ENCODE results near the gene ALDH1A3. TPM values are rescaled to one million over a fixed set of nuclear protein-coding genes. Genes with fewer than 3 reads are reported as not detected.

The ALDH1A3 gene
- 10 to 100 TPM in 1 of 2 donors, 1 to 10 TPM in 1; 7.0 to 19.0 TPM for total RNA-seq
- polyA plus RNA-seq: 1 to 10 TPM; 4.5 to 6.4 TPM
- long read RNA-seq, donor 1, transcript ALDH1A3-201 (13 exons, 3,924 nt): major isoform, 12 of 19 reads
- long read RNA-seq, donor 1, partial matches to known transcripts: 5 of 19 reads
- long read RNA-seq, donor 1, other reads (novel, unspliced or antisense): 2 of 19 reads
- long read RNA-seq, donor 2, transcript ALDH1A3-201 (13 exons, 3,924 nt): major isoform, 11 of 16 reads
- long read RNA-seq, donor 2, partial matches to known transcripts: 5 of 16 reads
- long read RNA-seq, donor 2, other reads (novel, unspliced or antisense): 0 of 16 reads

DNA sequence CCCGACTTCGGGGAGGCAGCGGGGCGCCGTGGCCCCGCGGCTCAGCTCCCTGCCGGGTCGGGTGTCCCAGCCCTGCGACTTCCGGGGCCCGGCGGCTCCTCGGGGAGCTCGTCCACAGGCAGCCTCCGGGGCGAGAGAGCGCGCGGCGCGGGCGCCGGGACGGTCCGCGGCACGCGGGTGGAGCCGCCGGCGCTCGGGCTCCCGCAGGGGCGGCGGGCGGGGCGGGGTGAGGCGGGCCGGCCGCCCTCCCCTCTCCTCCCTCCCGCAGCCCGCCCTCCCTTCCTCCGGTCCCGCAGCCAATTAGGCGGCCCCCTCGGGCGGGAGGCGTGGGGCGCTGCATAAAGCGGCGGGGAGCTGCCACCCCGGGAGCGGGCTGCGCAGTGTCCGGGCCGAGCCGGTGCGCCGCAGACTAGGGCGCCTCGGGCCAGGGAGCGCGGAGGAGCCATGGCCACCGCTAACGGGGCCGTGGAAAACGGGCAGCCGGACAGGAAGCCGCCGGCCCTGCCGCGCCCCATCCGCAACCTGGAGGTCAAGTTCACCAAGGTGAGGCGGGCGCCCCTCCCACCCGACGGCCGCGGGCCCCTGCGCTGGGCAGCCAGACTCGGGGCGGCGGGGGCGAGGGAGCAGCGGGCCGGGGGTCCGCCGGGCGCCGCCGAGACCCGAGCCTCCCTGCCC lies at the start of gene ALDH1A3:
Gene ALDH1A3 (plus strand): TSS at position 368 of the 675 bp plus-strand sequence. CDS start 77 bp downstream, at position 445.
- WGBS, 2 donors: 0 to 1% methylated on average over 23 to 93 of the region's 93 CpGs
- DNase-seq (no peak), ATAC-seq (ENCODE audit: low FRiP score) (no peak)
- Histone ChIP-seq H3K27me3 (ENCODE audit: control insufficient read depth in 1 of 2, insufficient read depth in 2 of 2, low read length in 1 of 2) (peaks cover 0 to 2% of the 10 kb centered on the region in 2 donors), H3K4me3 (ENCODE audit: low read length in 2 of 2) (peak within 1 kb of the TSS; percentile 15 to 58), H3K9me3 (ENCODE audit: control insufficient read depth, low read length) (no peaks in the 10 kb centered on the region), H3K27ac (ENCODE audit: low read depth in 1 of 2, low read length in 2 of 2) (no peak within 1 kb of the TSS), H3K4me1 (ENCODE audit: control insufficient read depth in 1 of 2, insufficient read depth in 2 of 2, low read length in 2 of 2) (no peaks in the 10 kb centered on the region), H3K36me3 (ENCODE audit: control insufficient read depth in 1 of 2, insufficient read depth in 2 of 2, low read length in 1 of 2) (no peaks in the 10 kb centered on the region)
- intact Hi-C loops (cut with DNase I): loop anchor here in 1 of 2 donors (10.0 kb wide), 1 partner anchor 1265 kb away; no protein-coding TSS in a partner anchor

DNA sequence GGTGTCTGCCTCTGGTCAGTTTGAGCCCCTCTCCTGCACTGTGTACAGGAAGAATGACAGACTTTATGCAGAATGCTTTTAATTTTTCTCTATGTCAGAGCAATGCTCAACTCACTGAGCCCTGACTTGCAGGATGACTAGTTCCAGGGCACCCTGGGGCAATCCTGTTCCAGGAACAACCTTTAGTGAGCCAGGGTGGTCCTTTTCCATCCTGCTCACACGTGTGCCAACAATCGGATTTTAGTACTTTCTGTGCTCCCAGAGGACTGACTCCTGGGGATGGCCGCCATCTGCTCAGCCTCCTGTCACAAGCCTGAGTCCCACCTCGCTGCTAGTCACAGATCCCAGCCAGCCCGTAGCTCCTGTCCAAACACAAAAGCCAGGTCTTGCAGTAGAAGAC lies 48.2 kb upstream of the ALDH1A3 start:
- intact Hi-C loops (cut with DNase I): no loop called here
- ATAC-seq (ENCODE audit: low FRiP score) (no peak), DNase-seq (no peak)
- no peaks in the 10 kb centered on the region for H3K9me3 ChIP-seq (ENCODE audit: control insufficient read depth, low read length)
- no peaks in the 10 kb centered on the region for H3K36me3 ChIP-seq (ENCODE audit: control insufficient read depth in 1 of 2, insufficient read depth in 2 of 2, low read length in 1 of 2)
- WGBS, 2 donors: 41 to 43% methylated on average over 5 of the region's 5 CpGs
- H3K4me3 ChIP-seq (ENCODE audit: low read length in 2 of 2): no peak overlapping the region
- no peaks in the 10 kb centered on the region for H3K27me3 ChIP-seq (ENCODE audit: control insufficient read depth in 1 of 2, insufficient read depth in 2 of 2, low read length in 1 of 2)
- H3K27ac ChIP-seq (ENCODE audit: low read depth in 1 of 2, low read length in 2 of 2): no peak overlapping the region
- no peaks in the 10 kb centered on the region for H3K4me1 ChIP-seq (ENCODE audit: control insufficient read depth in 1 of 2, insufficient read depth in 2 of 2, low read length in 2 of 2)

DNA sequence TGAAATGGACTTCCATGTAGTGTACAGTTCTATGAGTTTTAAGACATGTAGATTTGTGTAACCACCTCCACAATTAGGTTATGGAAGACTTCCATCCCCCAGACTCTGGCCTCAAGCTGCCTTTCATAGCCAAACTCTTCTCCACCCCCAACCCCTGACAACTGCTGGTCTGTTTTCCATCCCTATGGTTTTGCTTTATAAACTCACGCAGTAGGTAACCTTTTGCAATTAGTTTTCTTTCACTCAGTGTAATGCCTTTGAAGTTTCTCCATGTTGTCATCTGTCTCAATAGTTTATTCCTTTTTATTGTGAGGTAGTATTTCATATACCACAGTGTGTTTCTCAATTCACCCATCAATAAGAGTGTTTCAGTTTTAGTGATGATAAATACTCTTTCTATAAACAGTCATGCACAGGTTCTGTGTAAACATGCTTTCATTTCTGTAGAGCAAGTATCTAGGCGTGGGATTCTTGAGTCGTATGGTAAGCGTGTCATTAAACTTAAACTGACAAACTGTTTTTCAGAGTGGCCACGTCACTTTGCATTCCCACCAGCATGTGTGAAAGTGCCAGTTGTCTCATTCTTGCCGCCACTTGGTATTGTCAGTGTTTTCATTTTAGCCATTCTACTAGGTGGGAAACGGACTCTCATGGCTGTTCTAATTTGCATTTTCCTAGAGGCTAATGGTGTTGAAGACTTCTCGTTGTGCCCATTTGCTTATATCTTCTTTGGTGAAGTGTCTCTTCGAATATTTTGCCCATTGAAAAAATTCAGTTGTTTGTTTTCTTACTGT lies 47.3 kb upstream of the ALDH1A3 start:
- WGBS, 2 donors: 86 to 88% methylated on average over 9 of the region's 9 CpGs
- ATAC-seq (ENCODE audit: low FRiP score): no peak
- Histone ChIP-seq H3K9me3 (ENCODE audit: control insufficient read depth, low read length) (no peaks in the 10 kb centered on the region), H3K4me1 (ENCODE audit: control insufficient read depth in 1 of 2, insufficient read depth in 2 of 2, low read length in 2 of 2) (no peaks in the 10 kb centered on the region), H3K27ac (ENCODE audit: low read depth in 1 of 2, low read length in 2 of 2) (no peak overlapping the region), H3K27me3 (ENCODE audit: control insufficient read depth in 1 of 2, insufficient read depth in 2 of 2, low read length in 1 of 2) (no peaks in the 10 kb centered on the region), H3K36me3 (ENCODE audit: control insufficient read depth in 1 of 2, insufficient read depth in 2 of 2, low read length in 1 of 2) (no peaks in the 10 kb centered on the region), H3K4me3 (ENCODE audit: low read length in 2 of 2) (no peak overlapping the region)
- intact Hi-C loops (cut with DNase I): no loop called here
- no peak for DNase-seq

DNA sequence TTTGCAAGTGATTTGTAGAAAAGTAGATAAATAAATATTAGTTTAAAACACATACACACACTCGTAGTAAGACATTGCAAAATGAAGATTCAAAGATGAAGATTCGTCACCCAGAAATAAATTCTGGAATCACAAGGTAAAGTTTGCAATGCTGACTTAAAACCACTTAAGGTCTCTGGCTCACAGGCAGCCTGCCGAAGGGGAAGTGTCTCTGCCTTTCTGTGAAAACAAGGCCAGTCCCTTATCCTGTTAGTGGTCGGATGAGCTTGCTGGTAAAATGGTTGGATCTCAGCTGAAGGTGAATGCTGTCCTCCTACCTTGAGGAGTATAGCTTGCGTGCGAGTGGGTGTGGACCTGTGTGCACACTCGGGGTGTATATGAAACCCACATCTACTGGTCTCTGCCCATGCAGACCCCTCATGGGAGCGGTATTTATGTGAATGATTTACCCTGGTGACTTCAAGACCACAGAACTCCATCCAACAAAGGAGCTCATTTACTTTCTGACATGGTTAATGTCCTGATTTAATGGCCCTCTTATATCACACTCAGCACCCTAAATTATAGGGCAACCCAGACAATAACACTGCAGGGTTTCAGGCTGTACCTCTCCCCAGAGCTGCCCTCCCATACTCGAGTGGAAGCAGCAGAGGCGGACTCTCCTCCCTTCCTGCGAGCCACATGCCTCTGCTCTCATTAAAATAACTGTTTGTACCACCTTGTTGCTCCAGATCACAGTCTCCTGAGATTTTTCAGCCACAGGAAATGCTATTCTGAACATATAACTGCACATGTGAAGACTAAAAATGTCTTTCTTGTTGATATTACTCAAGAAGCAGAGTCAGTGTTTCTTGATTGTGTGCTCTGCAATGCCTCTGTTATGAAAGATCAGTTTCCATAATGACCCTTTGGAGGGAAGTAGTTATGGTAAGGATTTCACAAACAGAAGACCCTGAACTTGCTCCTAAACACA lies 45.9 kb upstream of the ALDH1A3 start:
- H3K27me3 ChIP-seq (ENCODE audit: control insufficient read depth in 1 of 2, insufficient read depth in 2 of 2, low read length in 1 of 2): no peaks in the 10 kb centered on the region
- no peak for ATAC-seq (ENCODE audit: low FRiP score)
- 62 to 69% methylated on average over 11 of the region's 11 CpGs for WGBS, 2 donors
- no peaks in the 10 kb centered on the region for H3K4me1 ChIP-seq (ENCODE audit: control insufficient read depth in 1 of 2, insufficient read depth in 2 of 2, low read length in 2 of 2)
- DNase-seq: no peak
- H3K9me3 ChIP-seq (ENCODE audit: control insufficient read depth, low read length): no peaks in the 10 kb centered on the region
- H3K4me3 ChIP-seq (ENCODE audit: low read length in 2 of 2): no peak overlapping the region
- no peaks in the 10 kb centered on the region for H3K36me3 ChIP-seq (ENCODE audit: control insufficient read depth in 1 of 2, insufficient read depth in 2 of 2, low read length in 1 of 2)
- H3K27ac ChIP-seq (ENCODE audit: low read depth in 1 of 2, low read length in 2 of 2): no peak overlapping the region
- intact Hi-C loops (cut with DNase I): no loop called here

DNA sequence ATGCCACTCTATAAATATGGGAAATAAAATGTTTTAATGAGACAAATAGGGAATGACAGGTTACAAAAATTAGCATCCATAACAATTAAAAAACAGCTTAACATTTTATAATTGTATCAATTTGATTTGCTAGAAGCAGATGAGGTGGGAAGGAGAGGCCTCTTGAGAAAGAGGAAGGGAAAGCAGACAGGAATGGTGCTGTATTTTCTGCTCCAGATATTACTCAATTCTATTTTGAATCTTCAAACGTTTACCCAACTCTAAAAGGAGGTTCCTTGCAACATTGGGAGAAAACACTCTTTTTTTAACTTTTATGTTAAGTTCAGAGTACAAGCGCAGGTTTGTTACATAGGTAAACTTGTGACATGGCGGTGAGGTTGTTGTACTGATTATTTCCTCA lies 44.9 kb upstream of the ALDH1A3 start:
- no peaks in the 10 kb centered on the region for H3K9me3 ChIP-seq (ENCODE audit: control insufficient read depth, low read length)
- no peak for DNase-seq
- H3K4me1 ChIP-seq (ENCODE audit: control insufficient read depth in 1 of 2, insufficient read depth in 2 of 2, low read length in 2 of 2): no peaks in the 10 kb centered on the region
- H3K36me3 ChIP-seq (ENCODE audit: control insufficient read depth in 1 of 2, insufficient read depth in 2 of 2, low read length in 1 of 2): no peaks in the 10 kb centered on the region
- WGBS, 2 donors: 68 to 71% methylated on average over 3 of the region's 3 CpGs
- H3K27ac ChIP-seq (ENCODE audit: low read depth in 1 of 2, low read length in 2 of 2): no peak overlapping the region
- no peaks in the 10 kb centered on the region for H3K27me3 ChIP-seq (ENCODE audit: control insufficient read depth in 1 of 2, insufficient read depth in 2 of 2, low read length in 1 of 2)
- no peak for ATAC-seq (ENCODE audit: low FRiP score)
- intact Hi-C loops (cut with DNase I): no loop called here
- no peak overlapping the region for H3K4me3 ChIP-seq (ENCODE audit: low read length in 2 of 2)

DNA sequence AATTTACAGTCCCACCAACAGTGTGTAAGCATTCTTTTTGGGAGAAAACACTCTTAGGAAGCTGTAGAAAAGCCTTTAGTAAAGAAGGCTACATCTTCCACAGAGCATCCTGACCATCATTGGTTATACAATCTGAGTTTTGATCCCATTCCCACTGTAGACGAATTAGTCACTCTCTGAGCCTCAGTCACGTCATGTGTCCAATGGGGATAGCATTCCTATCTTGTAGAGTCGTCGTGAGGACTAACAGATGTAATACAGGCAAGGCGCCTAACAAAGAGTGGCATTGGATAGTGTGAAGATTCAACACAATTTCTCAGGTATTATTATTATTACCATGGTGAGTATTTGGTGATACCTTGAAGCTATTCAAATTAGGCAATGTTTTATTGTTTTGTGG lies 44.0 kb upstream of the ALDH1A3 start:
- Histone ChIP-seq H3K9me3 (ENCODE audit: control insufficient read depth, low read length) (no peaks in the 10 kb centered on the region), H3K4me3 (ENCODE audit: low read length in 2 of 2) (no peak overlapping the region), H3K4me1 (ENCODE audit: control insufficient read depth in 1 of 2, insufficient read depth in 2 of 2, low read length in 2 of 2) (no peaks in the 10 kb centered on the region), H3K27ac (ENCODE audit: low read depth in 1 of 2, low read length in 2 of 2) (no peak overlapping the region), H3K27me3 (ENCODE audit: control insufficient read depth in 1 of 2, insufficient read depth in 2 of 2, low read length in 1 of 2) (no peaks in the 10 kb centered on the region), H3K36me3 (ENCODE audit: control insufficient read depth in 1 of 2, insufficient read depth in 2 of 2, low read length in 1 of 2) (no peaks in the 10 kb centered on the region)
- intact Hi-C loops (cut with DNase I): no loop called here
- DNase-seq (no peak), ATAC-seq (ENCODE audit: low FRiP score) (no peak)
- 74 to 75% methylated on average over 5 of the region's 5 CpGs for WGBS, 2 donors

DNA sequence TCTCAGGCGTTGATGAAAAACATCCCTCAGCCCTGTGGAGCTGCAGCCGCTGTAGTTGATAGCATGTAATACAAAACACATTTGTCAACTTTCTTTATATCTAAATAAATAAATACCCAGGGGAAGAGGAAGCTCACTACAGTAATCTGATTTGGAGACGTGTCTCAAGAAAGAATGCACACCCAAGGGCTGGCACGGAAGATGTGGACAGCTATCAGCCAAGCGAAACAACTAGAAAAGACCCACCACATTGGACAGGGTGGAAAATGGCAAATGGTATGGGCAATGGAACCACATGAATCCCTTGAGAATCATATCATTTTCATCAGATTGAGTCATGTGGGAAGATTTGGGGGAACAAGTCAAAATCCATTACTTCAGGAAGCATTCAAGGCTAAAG lies 43.1 kb upstream of the ALDH1A3 start:
- Histone ChIP-seq H3K27ac (ENCODE audit: low read depth in 1 of 2, low read length in 2 of 2) (no peak overlapping the region), H3K9me3 (ENCODE audit: control insufficient read depth, low read length) (no peaks in the 10 kb centered on the region), H3K36me3 (ENCODE audit: control insufficient read depth in 1 of 2, insufficient read depth in 2 of 2, low read length in 1 of 2) (no peaks in the 10 kb centered on the region), H3K4me3 (ENCODE audit: low read length in 2 of 2) (no peak overlapping the region), H3K4me1 (ENCODE audit: control insufficient read depth in 1 of 2, insufficient read depth in 2 of 2, low read length in 2 of 2) (no peaks in the 10 kb centered on the region), H3K27me3 (ENCODE audit: control insufficient read depth in 1 of 2, insufficient read depth in 2 of 2, low read length in 1 of 2) (no peaks in the 10 kb centered on the region)
- DNase-seq (no peak), ATAC-seq (ENCODE audit: low FRiP score) (no peak)
- intact Hi-C loops (cut with DNase I): no loop called here
- 60 to 61% methylated on average over 5 of the region's 5 CpGs for WGBS, 2 donors

DNA sequence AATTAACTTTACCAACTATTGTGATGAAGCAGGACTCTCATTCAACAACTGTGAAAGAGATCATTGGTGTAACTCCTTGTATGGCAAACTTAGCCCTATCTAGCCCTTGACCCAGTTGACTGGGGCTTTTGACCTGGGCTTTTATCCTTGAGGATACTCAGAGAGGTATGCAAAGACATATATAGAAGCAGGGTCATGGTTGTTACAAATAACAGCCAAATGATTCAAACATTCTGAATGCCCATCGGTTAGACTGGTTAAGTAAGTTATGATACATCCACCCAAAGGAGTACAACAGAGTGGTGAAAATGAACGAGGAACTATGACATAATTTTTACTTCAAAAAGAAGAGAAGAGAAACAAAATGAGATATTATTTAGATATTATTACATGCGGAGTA lies 38.2 kb upstream of the ALDH1A3 start:
- DNase-seq (no peak), ATAC-seq (ENCODE audit: low FRiP score) (no peak)
- Histone ChIP-seq H3K4me1 (ENCODE audit: control insufficient read depth in 1 of 2, insufficient read depth in 2 of 2, low read length in 2 of 2) (no peaks in the 10 kb centered on the region), H3K4me3 (ENCODE audit: low read length in 2 of 2) (no peak overlapping the region), H3K27ac (ENCODE audit: low read depth in 1 of 2, low read length in 2 of 2) (no peak overlapping the region), H3K36me3 (ENCODE audit: control insufficient read depth in 1 of 2, insufficient read depth in 2 of 2, low read length in 1 of 2) (no peaks in the 10 kb centered on the region), H3K27me3 (ENCODE audit: control insufficient read depth in 1 of 2, insufficient read depth in 2 of 2, low read length in 1 of 2) (no peaks in the 10 kb centered on the region), H3K9me3 (ENCODE audit: control insufficient read depth, low read length) (no peaks in the 10 kb centered on the region)
- WGBS, 2 donors: 94 to 95% methylated on average over 3 of the region's 3 CpGs
- intact Hi-C loops (cut with DNase I): no loop called here

Data from aorta (tissue), 5 donors.